GM23248 (cell line): ENCODE results near the gene TM2D1.

Experiments
- EZH2 ChIP-seq: fragments of 200-600 bp; sonication (generic); IDR thresholded peaks from 2 replicates; pipeline ENCODE4 v1.6.1; 2018; ENCODE audit warnings: antibody characterized with exemption, mild to moderate bottlenecking; ENCODE audit not compliant: insufficient read depth, poor library complexity, severe bottlenecking
- EZH2phosphoT487 ChIP-seq: fragments of 200-600 bp; sonication (generic); IDR thresholded peaks from 2 replicates; pipeline ENCODE4 v1.6.1; 2018; ENCODE audit warnings: antibody characterized with exemption, moderate library complexity, mild to moderate bottlenecking, low read depth; ENCODE audit not compliant: insufficient read depth

DNA sequence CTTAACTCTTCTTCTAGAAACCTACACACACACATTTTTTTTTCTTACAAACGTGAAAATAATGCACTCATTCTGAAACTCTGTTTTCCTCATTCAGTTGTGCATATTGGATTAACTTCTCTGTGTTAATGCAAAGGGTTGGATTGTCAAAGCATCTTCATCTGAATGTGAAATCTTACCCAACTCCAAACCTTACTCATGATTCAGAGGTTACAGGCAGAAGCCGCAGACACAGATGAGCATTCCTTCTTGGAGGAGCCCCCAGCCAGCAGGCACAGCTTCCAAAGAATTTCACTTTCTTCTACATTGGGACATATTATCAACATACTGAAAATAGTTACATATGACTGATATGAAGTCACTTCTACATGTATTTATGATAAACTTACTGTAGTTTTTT is 33.0 kb upstream of the TM2D1 start:
- no peak for TF ChIP-seq EZH2
- no peak for TF ChIP-seq EZH2phosphoT487
